ENCODE data around the gene CCL4.

Gene CCL4

DNA sequence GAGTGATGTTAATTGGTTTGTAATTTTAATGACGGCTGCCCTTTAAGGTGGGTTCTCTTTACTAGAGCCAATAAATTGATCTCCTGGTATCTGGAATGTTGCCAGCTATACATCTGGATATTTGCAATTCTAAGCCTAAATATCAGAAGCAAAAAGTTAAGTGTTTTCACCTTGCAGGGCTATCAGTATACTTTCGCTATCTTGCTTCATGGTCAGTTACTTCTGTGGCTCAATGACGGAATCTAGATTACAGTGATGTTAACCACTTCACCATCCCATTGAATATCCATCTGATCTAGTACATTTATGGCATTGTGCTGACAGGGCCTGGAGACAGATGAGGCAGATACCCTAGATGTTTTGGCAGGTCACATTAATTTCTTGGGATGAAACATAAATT lies 28.3 kb downstream of the CCL4 start:
- DNase-seq (ENCODE audit: low spot score), result no peak
- TF ChIP-seq, protein P1, sequence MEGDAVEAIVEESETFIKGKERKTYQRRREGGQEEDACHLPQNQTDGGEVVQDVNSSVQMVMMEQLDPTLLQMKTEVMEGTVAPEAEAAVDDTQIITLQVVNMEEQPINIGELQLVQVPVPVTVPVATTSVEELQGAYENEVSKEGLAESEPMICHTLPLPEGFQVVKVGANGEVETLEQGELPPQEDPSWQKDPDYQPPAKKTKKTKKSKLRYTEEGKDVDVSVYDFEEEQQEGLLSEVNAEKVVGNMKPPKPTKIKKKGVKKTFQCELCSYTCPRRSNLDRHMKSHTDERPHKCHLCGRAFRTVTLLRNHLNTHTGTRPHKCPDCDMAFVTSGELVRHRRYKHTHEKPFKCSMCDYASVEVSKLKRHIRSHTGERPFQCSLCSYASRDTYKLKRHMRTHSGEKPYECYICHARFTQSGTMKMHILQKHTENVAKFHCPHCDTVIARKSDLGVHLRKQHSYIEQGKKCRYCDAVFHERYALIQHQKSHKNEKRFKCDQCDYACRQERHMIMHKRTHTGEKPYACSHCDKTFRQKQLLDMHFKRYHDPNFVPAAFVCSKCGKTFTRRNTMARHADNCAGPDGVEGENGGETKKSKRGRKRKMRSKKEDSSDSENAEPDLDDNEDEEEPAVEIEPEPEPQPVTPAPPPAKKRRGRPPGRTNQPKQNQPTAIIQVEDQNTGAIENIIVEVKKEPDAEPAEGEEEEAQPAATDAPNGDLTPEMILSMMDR (IDR thresholded peaks at IDR 0.05; ENCODE audit: borderline replicate concordance, control extremely low read depth, extremely low read depth, insufficient read depth, missing control alignments), result no peak
- in situ Hi-C loops (cut with MboI; ENCODE audit: low sequenced_read_pairs, unreplicated experiment), result no loop called here

DNA sequence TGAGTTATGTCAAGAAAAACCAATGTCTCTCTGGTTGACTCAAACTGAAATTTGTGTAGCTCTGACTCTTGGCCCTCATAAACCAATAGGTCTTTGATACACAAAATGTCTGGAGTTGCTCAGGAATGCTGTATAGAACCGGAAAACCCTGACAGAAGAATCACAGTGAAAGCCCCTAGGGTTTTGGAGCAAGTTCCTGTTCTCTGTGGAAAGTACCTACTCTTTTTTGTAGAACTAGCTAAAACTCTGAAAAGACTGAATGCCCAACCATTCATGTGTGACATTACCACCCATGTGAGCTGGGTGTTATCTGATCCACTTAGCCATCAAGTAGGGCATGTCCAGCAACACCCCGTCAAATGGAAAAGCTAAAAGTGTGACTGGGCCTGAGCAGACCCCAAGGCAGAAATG lies 28.8 kb downstream of the CCL4 start:
- TF ChIP-seq, protein P1 (IDR thresholded peaks at IDR 0.05; ENCODE audit: borderline replicate concordance, control extremely low read depth, extremely low read depth, insufficient read depth, missing control alignments), result no peak
- in situ Hi-C loops (cut with MboI; ENCODE audit: low sequenced_read_pairs, unreplicated experiment), result no loop called here
- DNase-seq (ENCODE audit: low spot score), result no peak

DNA sequence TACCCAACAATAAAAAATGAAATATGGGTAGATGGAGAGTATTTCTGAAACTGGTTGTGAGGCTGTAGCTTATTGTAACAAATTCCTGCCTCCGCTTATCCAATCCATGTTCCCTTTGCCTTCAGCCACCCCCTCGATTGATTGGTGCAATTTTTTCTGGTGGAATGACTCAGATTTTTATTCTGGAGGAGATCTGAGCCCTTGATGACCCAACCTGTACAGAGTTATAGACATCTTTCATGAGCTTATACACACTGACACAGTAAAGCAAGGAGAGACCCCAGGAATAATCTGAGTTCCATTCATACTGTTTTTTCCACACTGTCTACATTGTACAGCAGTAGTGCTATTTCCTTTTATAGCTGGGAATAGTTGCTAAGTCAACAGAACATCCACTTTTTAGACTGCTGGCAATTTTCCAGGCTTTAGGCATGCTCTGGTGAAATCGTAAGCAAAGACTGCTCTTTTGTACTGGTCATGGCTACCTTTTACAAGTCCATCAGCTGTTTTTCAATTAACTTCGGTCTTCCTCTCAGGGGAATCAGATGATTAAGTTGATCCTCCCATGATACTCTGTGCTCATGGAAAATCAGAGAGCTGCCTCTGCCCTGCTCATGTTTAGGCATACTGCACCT lies 30.1 kb downstream of the CCL4 start:
- TF ChIP-seq, protein P1 (IDR thresholded peaks at IDR 0.05; ENCODE audit: borderline replicate concordance, control extremely low read depth, extremely low read depth, insufficient read depth, missing control alignments), result no peak
- in situ Hi-C loops (cut with MboI; ENCODE audit: low sequenced_read_pairs, unreplicated experiment), result no loop called here
- DNase-seq (ENCODE audit: low spot score), result no peak

DNA sequence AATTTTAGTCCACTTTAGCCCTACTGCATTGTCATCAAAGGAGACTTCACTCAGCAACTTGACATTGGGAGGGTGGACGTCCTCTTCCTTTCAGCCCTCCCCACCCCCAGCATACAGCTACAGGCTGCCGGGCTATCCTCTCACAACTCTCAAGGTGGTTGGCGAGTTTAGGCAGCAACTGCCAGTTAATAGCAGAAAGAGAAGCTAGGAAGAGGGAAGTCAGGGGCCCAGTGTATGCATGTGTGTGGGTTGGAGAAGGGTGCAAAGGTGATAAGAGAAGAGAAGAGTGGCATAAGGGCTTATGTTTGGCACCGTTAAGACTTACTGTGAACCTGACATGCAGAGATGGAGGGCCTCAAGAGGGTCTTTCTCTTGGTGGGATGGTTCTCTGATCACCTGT lies 31.8 kb downstream of the CCL4 start:
- in situ Hi-C loops (cut with MboI; ENCODE audit: low sequenced_read_pairs, unreplicated experiment), result no loop called here
- no peak for DNase-seq (ENCODE audit: low spot score)
- TF ChIP-seq, protein P1 (IDR thresholded peaks at IDR 0.05; ENCODE audit: borderline replicate concordance, control extremely low read depth, extremely low read depth, insufficient read depth, missing control alignments), result no peak

DNA sequence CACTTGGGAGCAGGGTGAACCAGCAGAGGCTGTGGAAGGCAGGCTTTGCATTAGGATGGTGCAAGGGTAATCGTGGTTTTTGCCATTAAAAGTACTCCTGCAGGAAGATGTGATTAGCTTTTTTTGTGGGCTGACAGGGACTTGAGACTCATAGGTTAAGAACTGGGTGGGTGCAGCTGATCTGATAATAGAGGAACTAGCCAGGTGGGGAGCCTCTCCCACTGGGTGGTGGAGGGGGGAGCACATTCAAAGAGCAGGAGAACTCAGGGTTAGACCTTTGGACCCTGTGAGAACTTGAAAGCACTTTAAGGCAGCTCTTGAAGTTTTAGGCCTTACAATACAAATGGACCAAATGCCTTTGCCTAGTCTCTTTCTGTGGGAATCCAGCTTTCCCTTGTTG lies 32.4 kb downstream of the CCL4 start:
- TF ChIP-seq, protein P1 (IDR thresholded peaks at IDR 0.05; ENCODE audit: borderline replicate concordance, control extremely low read depth, extremely low read depth, insufficient read depth, missing control alignments), result no peak
- in situ Hi-C loops (cut with MboI; ENCODE audit: low sequenced_read_pairs, unreplicated experiment), result no loop called here
- DNase-seq (ENCODE audit: low spot score), result no peak

DNA sequence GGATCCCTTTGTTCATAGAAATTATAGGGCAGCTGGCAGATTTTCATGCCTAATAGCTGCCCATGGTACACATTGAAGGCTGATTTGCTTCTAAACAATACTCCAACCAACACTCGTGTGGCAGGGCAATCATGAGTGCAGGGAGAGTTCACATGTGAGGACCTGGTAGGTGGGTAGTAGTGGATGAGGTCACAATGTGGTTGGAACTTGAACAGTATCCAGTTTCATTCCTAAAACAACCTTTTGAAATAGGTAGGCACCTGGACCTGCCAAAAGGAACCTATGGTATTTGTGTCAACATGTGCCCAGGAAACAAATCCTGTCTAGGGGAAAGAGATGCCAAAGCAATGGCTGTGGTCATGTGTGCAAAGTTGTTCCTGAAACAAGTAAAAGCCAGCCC lies 32.8 kb downstream of the CCL4 start:
- TF ChIP-seq, protein P1 (IDR thresholded peaks at IDR 0.05; ENCODE audit: borderline replicate concordance, control extremely low read depth, extremely low read depth, insufficient read depth, missing control alignments), result no peak
- in situ Hi-C loops (cut with MboI; ENCODE audit: low sequenced_read_pairs, unreplicated experiment), result no loop called here
- DNase-seq (ENCODE audit: low spot score), result no peak
